Measurements from ENCODE around the gene DOCK8.
"Not testable (repeated sequence)": the region's sequence is repeated elsewhere in the genome, so short reads cannot be mapped to it uniquely, and the experiment has no call there.

Gene DOCK8

DNA sequence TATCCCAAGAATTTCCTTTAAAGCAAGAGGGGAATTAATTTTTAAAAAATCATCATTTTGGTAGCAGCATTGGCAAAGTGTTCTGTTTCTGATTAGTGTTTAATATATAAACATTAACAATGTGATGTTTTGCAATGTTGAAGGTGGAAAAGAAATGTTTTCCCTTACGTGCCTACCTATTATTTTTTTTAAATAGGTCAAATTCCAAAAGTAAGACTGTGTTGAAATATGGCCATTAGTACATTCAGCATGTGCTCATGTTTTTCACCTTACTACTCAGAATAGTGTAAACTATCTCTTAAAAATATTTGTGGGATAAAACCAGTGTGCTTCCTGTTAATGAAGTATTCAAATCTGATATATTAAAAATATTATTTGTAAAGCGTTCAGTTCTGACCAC lies 3.3 kb downstream of the DOCK8 start:
- TF ChIP-seq, protein P1, sequence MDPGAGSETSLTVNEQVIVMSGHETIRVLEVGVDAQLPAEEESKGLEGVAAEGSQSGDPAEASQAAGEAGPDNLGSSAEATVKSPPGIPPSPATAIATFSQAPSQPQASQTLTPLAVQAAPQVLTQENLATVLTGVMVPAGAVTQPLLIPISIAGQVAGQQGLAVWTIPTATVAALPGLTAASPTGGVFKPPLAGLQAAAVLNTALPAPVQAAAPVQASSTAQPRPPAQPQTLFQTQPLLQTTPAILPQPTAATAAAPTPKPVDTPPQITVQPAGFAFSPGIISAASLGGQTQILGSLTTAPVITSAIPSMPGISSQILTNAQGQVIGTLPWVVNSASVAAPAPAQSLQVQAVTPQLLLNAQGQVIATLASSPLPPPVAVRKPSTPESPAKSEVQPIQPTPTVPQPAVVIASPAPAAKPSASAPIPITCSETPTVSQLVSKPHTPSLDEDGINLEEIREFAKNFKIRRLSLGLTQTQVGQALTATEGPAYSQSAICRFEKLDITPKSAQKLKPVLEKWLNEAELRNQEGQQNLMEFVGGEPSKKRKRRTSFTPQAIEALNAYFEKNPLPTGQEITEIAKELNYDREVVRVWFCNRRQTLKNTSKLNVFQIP (CRISPR knock-in tag; IDR thresholded peaks at IDR 0.05; ENCODE audit: borderline replicate concordance, low read depth) = no peak
- TF ChIP-seq, protein P2, sequence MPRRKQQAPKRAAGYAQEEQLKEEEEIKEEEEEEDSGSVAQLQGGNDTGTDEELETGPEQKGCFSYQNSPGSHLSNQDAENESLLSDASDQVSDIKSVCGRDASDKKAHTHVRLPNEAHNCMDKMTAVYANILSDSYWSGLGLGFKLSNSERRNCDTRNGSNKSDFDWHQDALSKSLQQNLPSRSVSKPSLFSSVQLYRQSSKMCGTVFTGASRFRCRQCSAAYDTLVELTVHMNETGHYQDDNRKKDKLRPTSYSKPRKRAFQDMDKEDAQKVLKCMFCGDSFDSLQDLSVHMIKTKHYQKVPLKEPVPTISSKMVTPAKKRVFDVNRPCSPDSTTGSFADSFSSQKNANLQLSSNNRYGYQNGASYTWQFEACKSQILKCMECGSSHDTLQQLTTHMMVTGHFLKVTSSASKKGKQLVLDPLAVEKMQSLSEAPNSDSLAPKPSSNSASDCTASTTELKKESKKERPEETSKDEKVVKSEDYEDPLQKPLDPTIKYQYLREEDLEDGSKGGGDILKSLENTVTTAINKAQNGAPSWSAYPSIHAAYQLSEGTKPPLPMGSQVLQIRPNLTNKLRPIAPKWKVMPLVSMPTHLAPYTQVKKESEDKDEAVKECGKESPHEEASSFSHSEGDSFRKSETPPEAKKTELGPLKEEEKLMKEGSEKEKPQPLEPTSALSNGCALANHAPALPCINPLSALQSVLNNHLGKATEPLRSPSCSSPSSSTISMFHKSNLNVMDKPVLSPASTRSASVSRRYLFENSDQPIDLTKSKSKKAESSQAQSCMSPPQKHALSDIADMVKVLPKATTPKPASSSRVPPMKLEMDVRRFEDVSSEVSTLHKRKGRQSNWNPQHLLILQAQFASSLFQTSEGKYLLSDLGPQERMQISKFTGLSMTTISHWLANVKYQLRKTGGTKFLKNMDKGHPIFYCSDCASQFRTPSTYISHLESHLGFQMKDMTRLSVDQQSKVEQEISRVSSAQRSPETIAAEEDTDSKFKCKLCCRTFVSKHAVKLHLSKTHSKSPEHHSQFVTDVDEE (CRISPR knock-in tag; IDR thresholded peaks at IDR 0.05) = no peak
- TF ChIP-seq ARNTL (CRISPR knock-in tag; IDR thresholded peaks at IDR 0.05; ENCODE audit: borderline replicate concordance, low read depth) = no peak
- TF ChIP-seq ZFP3 (CRISPR knock-in tag; IDR thresholded peaks at IDR 0.05) = no peak
- no peak for TF ChIP-seq GLIS3 (CRISPR knock-in tag; IDR thresholded peaks at IDR 0.05)
- TF ChIP-seq BACH2 (CRISPR knock-in tag; IDR thresholded peaks at IDR 0.05; ENCODE audit: borderline replicate concordance) = no peak
- no peak for TF ChIP-seq ZFP30 (CRISPR knock-in tag; IDR thresholded peaks at IDR 0.05)
- TF ChIP-seq ZNF565 (CRISPR knock-in tag; conservative IDR thresholded peaks at IDR 0.05; ENCODE audit: low read depth) = no peak
- TF ChIP-seq PPARA (CRISPR knock-in tag; IDR thresholded peaks at IDR 0.05; ENCODE audit: borderline replicate concordance) = no peak
- no peak for TF ChIP-seq ZC3H10 (CRISPR knock-in tag; IDR thresholded peaks at IDR 0.05)
- no peak for TF ChIP-seq ZNF70 (CRISPR knock-in tag; IDR thresholded peaks at IDR 0.05)
- no peak for TF ChIP-seq SNAI2 (CRISPR knock-in tag; IDR thresholded peaks at IDR 0.05)
- TF ChIP-seq ESRRG (CRISPR knock-in tag; IDR thresholded peaks at IDR 0.05) = no peak
- TF ChIP-seq, protein P3, sequence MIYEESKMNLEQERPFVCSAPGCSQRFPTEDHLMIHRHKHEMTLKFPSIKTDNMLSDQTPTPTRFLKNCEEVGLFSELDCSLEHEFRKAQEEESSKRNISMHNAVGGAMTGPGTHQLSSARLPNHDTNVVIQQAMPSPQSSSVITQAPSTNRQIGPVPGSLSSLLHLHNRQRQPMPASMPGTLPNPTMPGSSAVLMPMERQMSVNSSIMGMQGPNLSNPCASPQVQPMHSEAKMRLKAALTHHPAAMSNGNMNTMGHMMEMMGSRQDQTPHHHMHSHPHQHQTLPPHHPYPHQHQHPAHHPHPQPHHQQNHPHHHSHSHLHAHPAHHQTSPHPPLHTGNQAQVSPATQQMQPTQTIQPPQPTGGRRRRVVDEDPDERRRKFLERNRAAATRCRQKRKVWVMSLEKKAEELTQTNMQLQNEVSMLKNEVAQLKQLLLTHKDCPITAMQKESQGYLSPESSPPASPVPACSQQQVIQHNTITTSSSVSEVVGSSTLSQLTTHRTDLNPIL (CRISPR knock-in tag; IDR thresholded peaks at IDR 0.05; ENCODE audit: low read depth) = no peak
- TF ChIP-seq, protein P4, sequence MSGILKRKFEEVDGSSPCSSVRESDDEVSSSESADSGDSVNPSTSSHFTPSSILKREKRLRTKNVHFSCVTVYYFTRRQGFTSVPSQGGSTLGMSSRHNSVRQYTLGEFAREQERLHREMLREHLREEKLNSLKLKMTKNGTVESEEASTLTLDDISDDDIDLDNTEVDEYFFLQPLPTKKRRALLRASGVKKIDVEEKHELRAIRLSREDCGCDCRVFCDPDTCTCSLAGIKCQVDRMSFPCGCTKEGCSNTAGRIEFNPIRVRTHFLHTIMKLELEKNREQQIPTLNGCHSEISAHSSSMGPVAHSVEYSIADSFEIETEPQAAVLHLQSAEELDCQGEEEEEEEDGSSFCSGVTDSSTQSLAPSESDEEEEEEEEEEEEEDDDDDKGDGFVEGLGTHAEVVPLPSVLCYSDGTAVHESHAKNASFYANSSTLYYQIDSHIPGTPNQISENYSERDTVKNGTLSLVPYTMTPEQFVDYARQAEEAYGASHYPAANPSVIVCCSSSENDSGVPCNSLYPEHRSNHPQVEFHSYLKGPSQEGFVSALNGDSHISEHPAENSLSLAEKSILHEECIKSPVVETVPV (CRISPR knock-in tag; IDR thresholded peaks at IDR 0.05) = no peak
- no peak for TF ChIP-seq TOX (CRISPR knock-in tag; IDR thresholded peaks at IDR 0.05; ENCODE audit: borderline replicate concordance)
- ATAC-seq = no peak

DNA sequence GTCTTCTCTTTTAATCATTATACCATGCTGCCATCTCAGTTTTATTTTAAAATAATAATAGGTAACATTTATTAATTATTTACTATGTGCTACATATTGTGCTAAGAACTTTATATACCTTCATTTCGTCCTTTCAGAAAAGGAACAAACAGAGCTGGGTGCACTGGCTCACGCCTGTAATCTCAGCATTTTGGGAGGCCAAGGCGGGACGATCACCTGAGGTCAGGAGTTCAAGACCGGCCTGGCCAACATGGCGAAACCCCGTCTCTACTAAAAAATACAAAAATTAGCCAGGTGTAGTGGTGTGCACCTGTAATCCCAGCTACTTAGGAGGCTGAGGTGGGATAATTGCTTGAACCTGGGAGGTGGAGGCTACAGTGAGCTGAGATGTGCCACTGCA lies 4.4 kb downstream of the DOCK8 start:
- ATAC-seq = not testable (repeated sequence)

DNA sequence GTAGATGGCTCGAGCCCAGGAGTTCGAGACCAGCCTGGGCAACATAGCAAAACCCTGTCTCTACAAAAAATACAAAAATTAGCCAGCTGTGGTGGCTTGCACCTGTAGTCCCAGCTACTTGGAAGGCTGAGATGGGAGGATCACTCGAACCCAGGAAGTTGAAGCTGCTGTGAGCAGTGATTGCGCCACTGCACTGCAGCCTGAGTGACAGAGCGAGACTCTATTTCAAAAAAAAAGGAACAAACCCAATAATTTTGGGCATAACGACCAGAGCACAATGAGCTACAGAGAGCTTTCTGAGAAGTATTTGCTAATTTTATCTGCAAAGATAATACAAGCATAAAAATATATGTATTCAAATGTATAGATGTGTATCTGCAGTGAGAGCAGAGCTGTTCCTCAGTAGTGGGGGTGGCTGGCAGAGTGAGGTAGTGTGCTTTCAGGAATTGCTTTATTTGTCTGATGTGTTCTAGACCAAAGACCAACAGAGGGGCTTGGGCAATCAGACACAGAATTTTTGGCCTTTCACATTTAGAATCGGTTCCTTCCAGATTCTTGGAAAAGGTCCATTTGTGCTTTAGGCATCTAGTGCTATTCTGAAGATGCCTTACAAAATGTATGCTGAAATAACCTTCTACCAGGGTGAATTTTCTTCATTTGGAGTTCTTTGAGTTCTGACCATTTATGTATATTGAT lies 5.2 kb downstream of the DOCK8 start:
- no peak for ATAC-seq
- TF ChIP-seq ISL1 (CRISPR knock-in tag; IDR thresholded peaks at IDR 0.05) (no peak), ARNTL (CRISPR knock-in tag; IDR thresholded peaks at IDR 0.05; ENCODE audit: borderline replicate concordance, low read depth) (no peak), SNAI2 (CRISPR knock-in tag; IDR thresholded peaks at IDR 0.05) (no peak), GLIS3 (CRISPR knock-in tag; IDR thresholded peaks at IDR 0.05) (no peak), BACH2 (CRISPR knock-in tag; IDR thresholded peaks at IDR 0.05; ENCODE audit: borderline replicate concordance) (no peak), ZFP30 (CRISPR knock-in tag; IDR thresholded peaks at IDR 0.05) (no peak), PPARA (CRISPR knock-in tag; IDR thresholded peaks at IDR 0.05; ENCODE audit: borderline replicate concordance) (no peak), ZNF70 (CRISPR knock-in tag; IDR thresholded peaks at IDR 0.05) (no peak), ZC3H10 (CRISPR knock-in tag; IDR thresholded peaks at IDR 0.05) (no peak), CSDC2 (CRISPR knock-in tag; IDR thresholded peaks at IDR 0.05) (no peak), ZFP3 (CRISPR knock-in tag; IDR thresholded peaks at IDR 0.05) (no peak), TCF4 (CRISPR knock-in tag; IDR thresholded peaks at IDR 0.05; ENCODE audit: borderline replicate concordance) (no peak), RARB (CRISPR knock-in tag; IDR thresholded peaks at IDR 0.05) (no peak)
- TF ChIP-seq, protein P3 (CRISPR knock-in tag; IDR thresholded peaks at IDR 0.05; ENCODE audit: low read depth) = no peak
- TF ChIP-seq, protein P2 (CRISPR knock-in tag; IDR thresholded peaks at IDR 0.05) = no peak
- TF ChIP-seq, protein P4 (CRISPR knock-in tag; IDR thresholded peaks at IDR 0.05) = no peak

Measured in SK-N-SH treated with all-trans-retinoic acid at 6 μM for 48 hours (cell line).